Putamen (tissue), 1 donor: ENCODE measurements around the gene DEPDC4.

Experiments
- DNase-seq: peaks from one replicate; pipeline ENCODE4 v3.0.0-alpha.2; 2016; ENCODE audit warnings: low spot score

Gene DEPDC4

GRCh38 chr12:100213016-100213891 lies 53.6 kb downstream of the DEPDC4 start:
- no peak for DNase-seq

DNA sequence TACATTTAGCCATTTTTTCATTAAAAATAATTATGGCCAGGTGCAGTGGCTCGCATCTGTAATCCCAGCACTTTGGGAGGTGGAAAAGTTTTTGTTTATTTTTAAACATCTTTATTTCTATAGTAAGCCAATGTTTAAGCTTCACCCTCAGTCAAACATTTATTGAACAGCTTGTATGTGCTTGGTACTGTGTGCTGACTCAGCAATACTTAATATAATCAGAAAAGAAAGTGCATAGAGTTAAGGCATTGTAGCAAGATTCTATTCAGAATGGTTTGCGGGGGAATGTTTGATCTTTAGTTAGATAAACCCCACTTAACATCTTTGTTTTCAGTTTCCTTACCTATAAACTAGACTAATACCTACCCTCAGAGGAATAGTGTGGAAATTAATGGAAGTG lies 55.2 kb downstream of the DEPDC4 start:
- DNase-seq: no peak

DNA sequence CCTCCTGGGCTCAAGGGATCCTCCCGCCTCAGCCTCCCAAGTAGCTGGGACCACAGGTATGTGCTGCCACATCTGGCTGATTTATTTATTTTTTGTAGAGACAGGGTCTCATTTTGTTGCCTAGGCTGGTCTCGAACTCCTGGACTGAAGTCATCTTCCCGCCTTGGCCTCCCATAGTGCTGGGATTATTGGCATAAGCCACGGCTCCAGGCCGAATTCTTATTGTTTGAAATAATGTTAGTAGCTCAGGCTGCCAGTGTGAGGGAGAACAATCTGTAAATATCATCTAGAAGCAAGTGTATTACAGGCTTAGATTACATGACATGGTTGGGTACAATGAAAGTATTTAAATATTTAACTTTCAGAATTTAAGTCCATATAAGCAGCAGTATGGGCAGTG lies 58.0 kb downstream of the DEPDC4 start:
- no peak for DNase-seq

- DNase-seq: no peak
Observed at GRCh38 chr12:100207311-100207710, 59.6 kb downstream of the DEPDC4 start.

DNA sequence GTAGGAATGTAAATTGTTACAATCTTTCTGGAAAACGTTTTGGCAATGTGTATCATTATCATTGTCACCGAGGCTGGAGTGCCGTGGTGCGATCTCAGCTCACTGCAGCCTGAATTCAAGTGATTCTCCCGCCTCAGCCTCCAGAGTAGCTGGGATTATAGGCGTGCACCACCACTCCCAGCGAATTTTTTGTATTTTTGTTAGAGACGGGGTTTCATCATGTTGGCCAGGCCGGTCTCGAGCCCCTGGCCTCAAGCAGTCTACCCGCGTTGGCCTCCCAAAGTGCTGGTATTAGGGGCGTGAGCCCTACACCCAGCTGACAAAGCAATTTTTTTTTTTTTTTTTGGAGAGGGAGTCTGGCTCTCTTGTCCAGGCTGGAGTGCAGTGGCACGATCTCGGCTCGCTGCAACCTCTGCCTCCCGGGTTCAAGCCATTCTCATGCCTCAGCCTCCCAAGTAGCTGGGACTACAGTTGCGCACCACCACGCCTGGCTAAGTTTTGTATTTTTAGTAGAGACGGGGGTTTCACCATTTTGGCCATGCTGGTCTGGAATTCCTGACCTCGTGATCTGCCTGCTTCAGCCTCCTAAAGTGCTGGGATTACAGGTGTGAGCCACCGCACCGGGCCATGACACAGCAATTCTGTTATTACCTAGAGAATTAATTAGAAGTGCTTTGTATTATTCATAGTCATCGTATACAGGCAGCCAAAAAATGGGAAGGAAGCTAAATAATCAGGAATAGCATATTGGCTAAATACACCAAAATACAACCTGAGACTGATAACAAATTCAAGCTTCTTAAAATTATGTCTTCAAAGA lies 65.1 kb downstream of the DEPDC4 start:
- no peak for DNase-seq

GRCh38 chr12:100200463-100201181 lies 66.3 kb downstream of the DEPDC4 start, which contains the start of gene ACTR6:
ACTR6 (plus strand) TSS chr12:100200815; CDS start chr12:100200852, 37 bp downstream.
- DNase-seq: peak; percentile 94

GRCh38 chr12:100199347-100200149 lies 67.3 kb downstream of the DEPDC4 start:
- DNase-seq: no peak

DNA sequence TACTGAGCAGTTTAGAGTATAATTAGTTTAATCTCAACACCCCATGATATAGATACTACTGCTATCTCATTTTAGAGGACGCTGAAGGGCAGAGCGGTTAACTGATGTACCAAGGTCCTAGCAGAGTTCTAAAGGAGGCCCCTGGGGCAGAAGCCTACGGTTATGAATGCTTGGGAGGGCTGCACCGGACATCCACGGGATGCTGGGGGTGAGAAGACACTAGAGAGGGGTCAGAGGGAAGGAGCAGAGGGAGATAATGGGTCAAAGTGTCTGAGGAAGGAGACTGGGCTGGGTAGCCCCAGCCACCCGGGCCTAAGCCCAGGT lies 67.9 kb downstream of the DEPDC4 start:
- DNase-seq: no peak

- DNase-seq: no peak
Observed at GRCh38 chr12:100197486-100197885, 69.4 kb downstream of the DEPDC4 start.

- no peak for DNase-seq
Observed at GRCh38 chr12:100193085-100193484, 73.8 kb downstream of the DEPDC4 start.
